ENCODE measurements around the gene CAB39L. TPM values are rescaled to one million over a fixed set of nuclear protein-coding genes. Genes with fewer than 3 reads are reported as not detected.

CAB39L gene
- total and polyA plus RNA-seq, 4 donors: 1.8 to 5.1 (median 2.1) TPM

- TF ChIP-seq ZBTB33 (IDR thresholded peaks at IDR 0.05): no peak
- no peak for TF ChIP-seq CTCF (IDR thresholded peaks at IDR 0.05; ENCODE audit: low read depth, low read length, missing input control)
- no peak for TF ChIP-seq RAD21 (IDR thresholded peaks at IDR 0.05)
- TF ChIP-seq RXRA (IDR thresholded peaks at IDR 0.05): no peak
Measured at GRCh38 chr13:49346460-49346859, 97.4 kb downstream of the CAB39L start (continued).

- Histone ChIP-seq H3K9ac (ENCODE audit: low read depth in 1 of 2, low read length in 2 of 2) (no peak overlapping the region), H3K27ac (ENCODE audit: low read depth in 1 of 2, low read length in 2 of 2) (no peak overlapping the region), H3K9me3 (ENCODE audit: control insufficient read depth in 4 of 4, low read length in 3 of 4) (no peaks in the 10 kb centered on the region), H3K4me3 (ENCODE audit: low read depth in 1 of 3, low read length in 3 of 3) (no peak overlapping the region), H3K36me3 (ENCODE audit: control insufficient read depth in 4 of 4, insufficient read depth in 3 of 4, low read depth in 1 of 4, low read length in 3 of 4) (no peaks in the 10 kb centered on the region), H3K27me3 (ENCODE audit: control insufficient read depth in 4 of 4, insufficient read depth in 4 of 4, low read length in 3 of 4) (no peaks in the 10 kb centered on the region), H3K4me1 (ENCODE audit: control insufficient read depth in 4 of 4, insufficient read depth in 4 of 4, low read length in 3 of 4) (peaks cover 0 to 9% (median under 1%) of the 10 kb centered on the region in 4 donors)
- 69% methylated on average over 2 of the region's 2 CpGs for WGBS
- DNase-seq (ENCODE audit: low spot score): no peak
- TF ChIP-seq GABPA (IDR thresholded peaks at IDR 0.05 in 1 of 2, conservative IDR thresholded peaks at IDR 0.05 in 1 of 2): no peak
Measured at GRCh38 chr13:49343731-49344130, 100.1 kb downstream of the CAB39L start.

- TF ChIP-seq ZBTB33 (IDR thresholded peaks at IDR 0.05): no peak
- TF ChIP-seq NR2F2 (IDR thresholded peaks at IDR 0.05): no peak
- no peak for TF ChIP-seq TAF1 (conservative IDR thresholded peaks at IDR 0.05)
- TF ChIP-seq YY1 (IDR thresholded peaks at IDR 0.05): no peak
- no peak for TF ChIP-seq FOXA2 (IDR thresholded peaks at IDR 0.05)
- TF ChIP-seq MAX (IDR thresholded peaks at IDR 0.05): no peak
- no peak for TF ChIP-seq HNF4G (IDR thresholded peaks at IDR 0.05)
- TF ChIP-seq REST (IDR thresholded peaks at IDR 0.05): no peak
- TF ChIP-seq JUND (IDR thresholded peaks at IDR 0.05): no peak
- no peak for TF ChIP-seq EGR1 (IDR thresholded peaks at IDR 0.05; ENCODE audit: low read depth in 2 of 2)
- TF ChIP-seq HNF4A (conservative IDR thresholded peaks at IDR 0.05): no peak
- no peak for TF ChIP-seq CTCF (IDR thresholded peaks at IDR 0.05; ENCODE audit: low read depth, low read length, missing input control)
- no peak for TF ChIP-seq RAD21 (IDR thresholded peaks at IDR 0.05)
- TF ChIP-seq GABPA (IDR thresholded peaks at IDR 0.05 in 1 of 2, conservative IDR thresholded peaks at IDR 0.05 in 1 of 2): no peak
- TF ChIP-seq RXRA (IDR thresholded peaks at IDR 0.05): no peak
- H3K27ac ChIP-seq (ENCODE audit: low read depth in 1 of 2, low read length in 2 of 2): no peak overlapping the region
- no peak overlapping the region for H3K4me3 ChIP-seq (ENCODE audit: low read depth in 1 of 3, low read length in 3 of 3)
- H3K4me1 ChIP-seq (ENCODE audit: control insufficient read depth in 4 of 4, insufficient read depth in 4 of 4, low read length in 3 of 4): peaks cover 0 to 9% (median under 1%) of the 10 kb centered on the region in 4 donors
- H3K9ac ChIP-seq (ENCODE audit: low read depth in 1 of 2, low read length in 2 of 2): no peak overlapping the region
- no peaks in the 10 kb centered on the region for H3K36me3 ChIP-seq (ENCODE audit: control insufficient read depth in 4 of 4, insufficient read depth in 3 of 4, low read depth in 1 of 4, low read length in 3 of 4)
- no peak for DNase-seq (ENCODE audit: low spot score)
- 88% methylated on average over 3 of the region's 3 CpGs for WGBS
- H3K9me3 ChIP-seq (ENCODE audit: control insufficient read depth in 4 of 4, low read length in 3 of 4): no peaks in the 10 kb centered on the region
- H3K27me3 ChIP-seq (ENCODE audit: control insufficient read depth in 4 of 4, insufficient read depth in 4 of 4, low read length in 3 of 4): no peaks in the 10 kb centered on the region
Measured at GRCh38 chr13:49343255-49343654, 100.6 kb downstream of the CAB39L start.

Data from liver (tissue), 9 donors.